SK-N-SH treated with all-trans-retinoic acid at 6 μM for 48 hours (cell line): ENCODE data around the gene FTO.

Experiments
- ATAC-seq: fragments of 200-7000 bp; cut with Tn5 transposase; 3 replicates; pipeline ENCODE4 v1.9.1; 2020; ENCODE audit warnings: mild to moderate bottlenecking, moderate library complexity
- ARNTL ChIP-seq: fragments of 450-650 bp; formaldehyde crosslinking; IDR thresholded peaks from 2 replicates; pipeline ENCODE4 v1.5.0; 2020; ENCODE audit warnings: low read depth, mild to moderate bottlenecking, moderate library complexity, borderline replicate concordance
- BACH2 ChIP-seq: fragments of 250-450 bp; sonication (Bioruptor Pico); IDR thresholded peaks from 2 replicates; pipeline ENCODE4 v1.9.0; 2021; ENCODE audit warnings: mild to moderate bottlenecking, borderline replicate concordance
- CREB5 ChIP-seq: fragments of 250-450 bp; sonication (Bioruptor Pico); IDR thresholded peaks from 2 replicates; pipeline ENCODE4 v1.5.1; 2020; ENCODE audit warnings: low read depth, mild to moderate bottlenecking, moderate library complexity
- CSDC2 ChIP-seq: fragments of 250-450 bp; sonication (Bioruptor Pico); IDR thresholded peaks from 2 replicates; pipeline ENCODE4 v1.5.0; 2020; ENCODE audit warnings: mild to moderate bottlenecking, moderate library complexity
- ESRRG ChIP-seq: fragments of 250-450 bp; sonication (Bioruptor Pico); IDR thresholded peaks from 2 replicates; pipeline ENCODE4 v1.6.1; 2021; ENCODE audit warnings: mild to moderate bottlenecking
- GLIS3 ChIP-seq: fragments of 250-450 bp; sonication (Bioruptor Pico); IDR thresholded peaks from 2 replicates; pipeline ENCODE4 v1.5.0; 2020; ENCODE audit warnings: mild to moderate bottlenecking, moderate library complexity
- ISL1 ChIP-seq: fragments of 250-450 bp; sonication (Bioruptor Pico); IDR thresholded peaks from 2 replicates; pipeline ENCODE4 v2.1.2; 2022; ENCODE audit warnings: mild to moderate bottlenecking, moderate library complexity
- OSR1 ChIP-seq: fragments of 250-450 bp; sonication (Bioruptor Pico); IDR thresholded peaks from 2 replicates; pipeline ENCODE4 v1.8.0; 2022; ENCODE audit warnings: moderate library complexity, mild to moderate bottlenecking, inconsistent platforms
- RARB ChIP-seq: fragments of 250-450 bp; sonication (Bioruptor Pico); IDR thresholded peaks from 2 replicates; pipeline ENCODE4 v1.8.0; 2021; ENCODE audit warnings: mild to moderate bottlenecking, moderate library complexity
- SNAI2 ChIP-seq: fragments of 250-450 bp; sonication (Bioruptor Pico); IDR thresholded peaks from 2 replicates; pipeline ENCODE4 v1.5.0; 2020; ENCODE audit warnings: mild to moderate bottlenecking, moderate library complexity
- TCF4 ChIP-seq: fragments of 250-450 bp; sonication (Bioruptor Pico); IDR thresholded peaks from 2 replicates; pipeline ENCODE4 v1.8.0; 2021; ENCODE audit warnings: mild to moderate bottlenecking, moderate library complexity, borderline replicate concordance
- TOX ChIP-seq: fragments of 250-450 bp; sonication (Bioruptor Pico); IDR thresholded peaks from 2 replicates; pipeline ENCODE4 v1.8.0; 2021; ENCODE audit warnings: mild to moderate bottlenecking, moderate library complexity, borderline replicate concordance
- ZC3H10 ChIP-seq: fragments of 250-450 bp; sonication (Bioruptor Pico); IDR thresholded peaks from 2 replicates; pipeline ENCODE4 v1.5.1; 2021; ENCODE audit warnings: mild to moderate bottlenecking, moderate library complexity
- ZFP3 ChIP-seq: fragments of 250-450 bp; sonication (Bioruptor Pico); IDR thresholded peaks from 2 replicates; pipeline ENCODE4 v1.5.0; 2020; ENCODE audit warnings: mild to moderate bottlenecking, moderate library complexity
- ZFP30 ChIP-seq: fragments of 450-650 bp; formaldehyde crosslinking; IDR thresholded peaks from 2 replicates; pipeline ENCODE4 v1.5.0; 2022; ENCODE audit warnings: mild to moderate bottlenecking, moderate library complexity
- ZNF565 ChIP-seq: fragments of 450-650 bp; formaldehyde crosslinking; conservative IDR thresholded peaks from 2 replicates; pipeline ENCODE4 v1.5.0; 2020; ENCODE audit warnings: low read depth, mild to moderate bottlenecking, moderate library complexity
- ZNF70 ChIP-seq: fragments of 450-650 bp; formaldehyde crosslinking; IDR thresholded peaks from 2 replicates; pipeline ENCODE4 v1.5.0; 2020; ENCODE audit warnings: mild to moderate bottlenecking, moderate library complexity
- ZNF8 ChIP-seq: fragments of 450-650 bp; formaldehyde crosslinking; IDR thresholded peaks from 2 replicates; pipeline ENCODE4 v1.5.0; 2020; ENCODE audit warnings: mild to moderate bottlenecking, moderate library complexity
- TF ChIP-seq, protein P1 (sequence below): fragments of 250-450 bp; sonication (Bioruptor Pico); IDR thresholded peaks from 2 replicates; pipeline ENCODE4 v1.8.0; 2020; ENCODE audit warnings: mild to moderate bottlenecking, moderate library complexity, borderline replicate concordance
- TF ChIP-seq, protein P2 (sequence below): fragments of 250-450 bp; sonication (Bioruptor Pico); IDR thresholded peaks from 2 replicates; pipeline ENCODE4 v1.5.0; 2020; ENCODE audit warnings: mild to moderate bottlenecking, moderate library complexity
- TF ChIP-seq, protein P3 (sequence below): fragments of 250-450 bp; sonication (Bioruptor Pico); IDR thresholded peaks from 2 replicates; pipeline ENCODE4 v1.8.0; 2021; ENCODE audit warnings: low read depth, mild to moderate bottlenecking, moderate library complexity, borderline replicate concordance

Gene FTO

GRCh38 chr16:53686710-53687109 lies 17.2 kb upstream of the FTO start:
- TF ChIP-seq CREB5: no peak
- TF ChIP-seq ZNF70 (CRISPR knock-in tag): no peak
- no peak for TF ChIP-seq SNAI2 (CRISPR knock-in tag)
- TF ChIP-seq ESRRG (CRISPR knock-in tag): no peak
- TF ChIP-seq, protein P1, sequence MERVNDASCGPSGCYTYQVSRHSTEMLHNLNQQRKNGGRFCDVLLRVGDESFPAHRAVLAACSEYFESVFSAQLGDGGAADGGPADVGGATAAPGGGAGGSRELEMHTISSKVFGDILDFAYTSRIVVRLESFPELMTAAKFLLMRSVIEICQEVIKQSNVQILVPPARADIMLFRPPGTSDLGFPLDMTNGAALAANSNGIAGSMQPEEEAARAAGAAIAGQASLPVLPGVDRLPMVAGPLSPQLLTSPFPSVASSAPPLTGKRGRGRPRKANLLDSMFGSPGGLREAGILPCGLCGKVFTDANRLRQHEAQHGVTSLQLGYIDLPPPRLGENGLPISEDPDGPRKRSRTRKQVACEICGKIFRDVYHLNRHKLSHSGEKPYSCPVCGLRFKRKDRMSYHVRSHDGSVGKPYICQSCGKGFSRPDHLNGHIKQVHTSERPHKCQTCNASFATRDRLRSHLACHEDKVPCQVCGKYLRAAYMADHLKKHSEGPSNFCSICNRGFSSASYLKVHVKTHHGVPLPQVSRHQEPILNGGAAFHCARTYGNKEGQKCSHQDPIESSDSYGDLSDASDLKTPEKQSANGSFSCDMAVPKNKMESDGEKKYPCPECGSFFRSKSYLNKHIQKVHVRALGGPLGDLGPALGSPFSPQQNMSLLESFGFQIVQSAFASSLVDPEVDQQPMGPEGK (CRISPR knock-in tag): no peak
- no peak for TF ChIP-seq ZFP3 (CRISPR knock-in tag)
- no peak for TF ChIP-seq RARB
- TF ChIP-seq, protein P2, sequence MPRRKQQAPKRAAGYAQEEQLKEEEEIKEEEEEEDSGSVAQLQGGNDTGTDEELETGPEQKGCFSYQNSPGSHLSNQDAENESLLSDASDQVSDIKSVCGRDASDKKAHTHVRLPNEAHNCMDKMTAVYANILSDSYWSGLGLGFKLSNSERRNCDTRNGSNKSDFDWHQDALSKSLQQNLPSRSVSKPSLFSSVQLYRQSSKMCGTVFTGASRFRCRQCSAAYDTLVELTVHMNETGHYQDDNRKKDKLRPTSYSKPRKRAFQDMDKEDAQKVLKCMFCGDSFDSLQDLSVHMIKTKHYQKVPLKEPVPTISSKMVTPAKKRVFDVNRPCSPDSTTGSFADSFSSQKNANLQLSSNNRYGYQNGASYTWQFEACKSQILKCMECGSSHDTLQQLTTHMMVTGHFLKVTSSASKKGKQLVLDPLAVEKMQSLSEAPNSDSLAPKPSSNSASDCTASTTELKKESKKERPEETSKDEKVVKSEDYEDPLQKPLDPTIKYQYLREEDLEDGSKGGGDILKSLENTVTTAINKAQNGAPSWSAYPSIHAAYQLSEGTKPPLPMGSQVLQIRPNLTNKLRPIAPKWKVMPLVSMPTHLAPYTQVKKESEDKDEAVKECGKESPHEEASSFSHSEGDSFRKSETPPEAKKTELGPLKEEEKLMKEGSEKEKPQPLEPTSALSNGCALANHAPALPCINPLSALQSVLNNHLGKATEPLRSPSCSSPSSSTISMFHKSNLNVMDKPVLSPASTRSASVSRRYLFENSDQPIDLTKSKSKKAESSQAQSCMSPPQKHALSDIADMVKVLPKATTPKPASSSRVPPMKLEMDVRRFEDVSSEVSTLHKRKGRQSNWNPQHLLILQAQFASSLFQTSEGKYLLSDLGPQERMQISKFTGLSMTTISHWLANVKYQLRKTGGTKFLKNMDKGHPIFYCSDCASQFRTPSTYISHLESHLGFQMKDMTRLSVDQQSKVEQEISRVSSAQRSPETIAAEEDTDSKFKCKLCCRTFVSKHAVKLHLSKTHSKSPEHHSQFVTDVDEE: no peak
- TF ChIP-seq CSDC2: no peak
- TF ChIP-seq ZNF8 (CRISPR knock-in tag): no peak
- no peak for TF ChIP-seq ZNF565 (CRISPR knock-in tag)
- TF ChIP-seq BACH2 (CRISPR knock-in tag): no peak
- no peak for TF ChIP-seq OSR1 (CRISPR knock-in tag)
- TF ChIP-seq GLIS3 (CRISPR knock-in tag): no peak
- TF ChIP-seq, all 23 proteins: peak for 0
- ATAC-seq: no peak

DNA sequence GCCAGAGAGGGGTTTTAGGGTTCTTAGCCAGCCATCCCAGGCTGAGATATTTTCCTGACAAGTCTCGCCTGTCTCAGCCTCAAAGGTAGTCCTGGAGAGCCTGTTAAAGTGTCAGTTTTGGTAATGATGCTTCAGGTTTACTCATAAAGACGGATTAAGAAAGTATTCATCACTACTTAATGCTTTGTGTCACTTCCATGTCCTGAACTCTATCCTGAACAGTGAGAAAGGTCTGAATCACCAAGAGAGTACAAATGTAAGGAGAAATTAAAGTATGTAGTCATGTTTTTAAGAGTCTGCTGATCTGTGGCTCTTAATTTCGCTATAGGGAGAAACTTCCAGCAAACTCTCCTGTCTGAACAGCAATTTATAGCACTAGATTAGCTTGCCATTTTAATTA lies 14.3 kb upstream of the FTO start:
- TF ChIP-seq ZC3H10 (CRISPR knock-in tag) (no peak), TCF4 (CRISPR knock-in tag) (no peak)
- TF ChIP-seq, all 23 proteins: peak for 0
- ATAC-seq: no peak

- no peak for TF ChIP-seq ISL1 (CRISPR knock-in tag)
- TF ChIP-seq, protein P3, sequence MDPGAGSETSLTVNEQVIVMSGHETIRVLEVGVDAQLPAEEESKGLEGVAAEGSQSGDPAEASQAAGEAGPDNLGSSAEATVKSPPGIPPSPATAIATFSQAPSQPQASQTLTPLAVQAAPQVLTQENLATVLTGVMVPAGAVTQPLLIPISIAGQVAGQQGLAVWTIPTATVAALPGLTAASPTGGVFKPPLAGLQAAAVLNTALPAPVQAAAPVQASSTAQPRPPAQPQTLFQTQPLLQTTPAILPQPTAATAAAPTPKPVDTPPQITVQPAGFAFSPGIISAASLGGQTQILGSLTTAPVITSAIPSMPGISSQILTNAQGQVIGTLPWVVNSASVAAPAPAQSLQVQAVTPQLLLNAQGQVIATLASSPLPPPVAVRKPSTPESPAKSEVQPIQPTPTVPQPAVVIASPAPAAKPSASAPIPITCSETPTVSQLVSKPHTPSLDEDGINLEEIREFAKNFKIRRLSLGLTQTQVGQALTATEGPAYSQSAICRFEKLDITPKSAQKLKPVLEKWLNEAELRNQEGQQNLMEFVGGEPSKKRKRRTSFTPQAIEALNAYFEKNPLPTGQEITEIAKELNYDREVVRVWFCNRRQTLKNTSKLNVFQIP (CRISPR knock-in tag): no peak
- no peak for TF ChIP-seq ZFP3 (CRISPR knock-in tag)
- no peak for TF ChIP-seq ESRRG (CRISPR knock-in tag)
- no peak for TF ChIP-seq ZFP30 (CRISPR knock-in tag)
- TF ChIP-seq ARNTL (CRISPR knock-in tag): no peak
- TF ChIP-seq OSR1 (CRISPR knock-in tag): no peak
- TF ChIP-seq, all 23 proteins: peak for 0
- no peak for ATAC-seq
Measured at GRCh38 chr16:53690771-53691170, 13.2 kb upstream of the FTO start.

DNA sequence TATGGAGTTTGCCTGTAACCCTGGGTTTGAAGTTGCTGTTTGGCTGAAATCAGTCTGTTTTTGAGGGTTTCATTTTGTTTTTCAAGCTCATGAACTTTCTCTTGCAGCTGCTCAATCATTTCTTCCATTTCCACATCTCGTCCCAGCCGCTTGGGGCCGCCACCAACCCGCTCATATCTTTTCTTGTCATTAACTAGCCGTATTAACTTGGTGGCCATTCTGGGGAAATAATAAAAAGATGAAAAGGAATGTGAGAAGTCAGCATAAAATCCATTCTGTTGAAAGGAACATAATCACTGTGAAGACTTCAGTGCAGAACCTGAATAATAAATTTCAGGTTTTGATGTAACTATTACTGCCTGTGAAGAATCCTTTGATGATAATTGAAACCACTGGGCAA lies 11.8 kb upstream of the FTO start:
- ATAC-seq: no peak
- TF ChIP-seq TCF4 (CRISPR knock-in tag): no peak
- no peak for TF ChIP-seq ZNF70 (CRISPR knock-in tag)
- TF ChIP-seq, protein P1 (CRISPR knock-in tag): no peak
- TF ChIP-seq, protein P2: no peak
- TF ChIP-seq CSDC2: no peak
- TF ChIP-seq TOX (CRISPR knock-in tag): no peak
- TF ChIP-seq, protein P3 (CRISPR knock-in tag): no peak
- TF ChIP-seq ESRRG (CRISPR knock-in tag): no peak
- TF ChIP-seq ZNF565 (CRISPR knock-in tag): no peak
